DOHH2 (cell line): ENCODE data around the gene ACSBG1.

Source experiments
- H3F3A ChIP-seq: fragments of 200-600 bp; sonication (generic), shearing (Covaris generic); 2 replicates; pipeline ENCODE4 v1.6.0; 2016; ENCODE audit warnings: antibody characterized with exemption, mild to moderate bottlenecking; ENCODE audit not compliant: control insufficient read depth, insufficient read depth
- H3K27ac ChIP-seq: fragments of 200-600 bp; sonication (generic); 2 replicates; pipeline ENCODE4 v1.5.1; 2014; ENCODE audit warnings: low read depth, mild to moderate bottlenecking, low read length, moderate library complexity
- H3K27me3 ChIP-seq: fragments of 200-600 bp; sonication (generic); 2 replicates; pipeline ENCODE4 v1.6.1; 2014; ENCODE audit warnings: mild to moderate bottlenecking, low read length, mixed read lengths; ENCODE audit not compliant: control insufficient read depth
- H3K36me3 ChIP-seq: fragments of 200-600 bp; sonication (generic); 2 replicates; pipeline ENCODE4 v1.6.1; 2014; ENCODE audit warnings: mild to moderate bottlenecking, low read length, moderate library complexity, mixed read lengths; ENCODE audit not compliant: control insufficient read depth
- H3K4me1 ChIP-seq: fragments of 200-600 bp; sonication (generic); 2 replicates; pipeline ENCODE4 v1.6.1; 2014; ENCODE audit warnings: mild to moderate bottlenecking, low read length, mixed read lengths; ENCODE audit not compliant: control insufficient read depth
- H3K4me2 ChIP-seq: fragments of 200-600 bp; sonication (generic); 2 replicates; pipeline ENCODE4 v1.6.0; 2014; ENCODE audit warnings: mild to moderate bottlenecking, low read length, moderate library complexity
- H3K4me3 ChIP-seq: fragments of 200-600 bp; sonication (generic); 2 replicates; pipeline ENCODE4 v1.5.1; 2014; ENCODE audit warnings: mild to moderate bottlenecking, low read length, mixed read lengths
- H3K79me2 ChIP-seq: fragments of 200-600 bp; sonication (generic); 2 replicates; pipeline ENCODE4 v1.6.1; 2014; ENCODE audit warnings: mild to moderate bottlenecking, low read length, mixed read lengths; ENCODE audit not compliant: control insufficient read depth
- H3K9me2 ChIP-seq: fragments of 200-600 bp; sonication (generic); replicated peaks from 2 replicates; pipeline ENCODE4 v1.6.1; 2014; ENCODE audit warnings: mild to moderate bottlenecking, low read length, mixed read lengths; ENCODE audit not compliant: control insufficient read depth
- H3K9me3 ChIP-seq: fragments of 200-600 bp; sonication (generic); 2 replicates; pipeline ENCODE4 v1.6.1; 2014; ENCODE audit warnings: antibody characterized with exemption, low read length, mixed read lengths; ENCODE audit not compliant: control insufficient read depth, insufficient read depth
- H4K20me1 ChIP-seq: fragments of 200-600 bp; sonication (generic); 2 replicates; pipeline ENCODE4 v1.6.0; 2014; ENCODE audit warnings: low read depth, mild to moderate bottlenecking, antibody characterized with exemption, low read length, moderate library complexity; ENCODE audit not compliant: control insufficient read depth, insufficient read depth
- CTCF ChIP-seq: fragments of 200-600 bp; sonication (generic); IDR thresholded peaks from one replicate; pipeline ENCODE4 v1.5.1; 2014; ENCODE audit warnings: antibody characterized with exemption, mild to moderate bottlenecking, low read depth, low read length; ENCODE audit not compliant: poor library complexity, severe bottlenecking
- EZH2phosphoT487 ChIP-seq: fragments of 200-600 bp; sonication (generic); IDR thresholded peaks from 2 replicates; pipeline ENCODE4 v1.6.1; 2017; ENCODE audit warnings: borderline replicate concordance, mild to moderate bottlenecking, antibody characterized with exemption, low read length, moderate library complexity, mixed read lengths

Gene ACSBG1

GRCh38 chr15:78224023-78224411, 10.3 kb downstream of the ACSBG1 start:
- no peaks in the 10 kb centered on the region for H3F3A ChIP-seq
- no peak overlapping the region for H3K4me2 ChIP-seq
- H3K27me3 ChIP-seq, result peaks cover 7% of the 10 kb centered on the region; the same call in 1 of the 2 replicates
- H3K4me1 ChIP-seq, result no peaks in the 10 kb centered on the region
- H3K9me3 ChIP-seq, result no peaks in the 10 kb centered on the region
- no peak overlapping the region for H3K27ac ChIP-seq
- H4K20me1 ChIP-seq, result no peaks in the 10 kb centered on the region
- no peaks in the 10 kb centered on the region for H3K9me2 ChIP-seq
- no peaks in the 10 kb centered on the region for H3K79me2 ChIP-seq
- TF ChIP-seq CTCF, result no peak
- no peak for TF ChIP-seq EZH2phosphoT487
- no peaks in the 10 kb centered on the region for H3K36me3 ChIP-seq
- no peak overlapping the region for H3K4me3 ChIP-seq

- Histone ChIP-seq H3K9me3 (no peaks in the 10 kb centered on the region), H3F3A (no peaks in the 10 kb centered on the region), H3K36me3 (no peaks in the 10 kb centered on the region), H3K27me3 (peaks cover 7% of the 10 kb centered on the region; the same call in 1 of the 2 replicates), H3K27ac (no peak overlapping the region), H3K4me1 (no peaks in the 10 kb centered on the region), H3K4me3 (no peak overlapping the region), H3K79me2 (no peaks in the 10 kb centered on the region), H3K9me2 (no peaks in the 10 kb centered on the region), H4K20me1 (no peaks in the 10 kb centered on the region), H3K4me2 (no peak overlapping the region)
- TF ChIP-seq EZH2phosphoT487 (no peak), CTCF (no peak)
These were observed 10.9 kb downstream of the ACSBG1 start for GRCh38 chr15:78223396-78224022.

GRCh38 chr15:78222745-78223395, 11.5 kb downstream of the ACSBG1 start:
- no peaks in the 10 kb centered on the region for H4K20me1 ChIP-seq
- TF ChIP-seq EZH2phosphoT487 (no peak), CTCF (no peak)
- H3K9me3 ChIP-seq, result no peaks in the 10 kb centered on the region
- H3F3A ChIP-seq, result no peaks in the 10 kb centered on the region
- no peak overlapping the region for H3K4me2 ChIP-seq
- H3K27ac ChIP-seq, result no peak overlapping the region
- no peaks in the 10 kb centered on the region for H3K4me1 ChIP-seq
- H3K9me2 ChIP-seq, result no peaks in the 10 kb centered on the region
- no peak overlapping the region for H3K4me3 ChIP-seq
- peaks cover 7% of the 10 kb centered on the region; the same call in 1 of the 2 replicates for H3K27me3 ChIP-seq
- no peaks in the 10 kb centered on the region for H3K79me2 ChIP-seq
- no peaks in the 10 kb centered on the region for H3K36me3 ChIP-seq
